ENCODE results near the gene PLA2G2F. TPM values are rescaled to one million over a fixed set of nuclear protein-coding genes. Genes with fewer than 3 reads are reported as not detected.
A peak's percentile ranks its signal among the peaks of the same experiment; 100 is the strongest.

The PLA2G2F gene
- total RNA-seq, 2 donors from 2014 or later, result not detected

DNA sequence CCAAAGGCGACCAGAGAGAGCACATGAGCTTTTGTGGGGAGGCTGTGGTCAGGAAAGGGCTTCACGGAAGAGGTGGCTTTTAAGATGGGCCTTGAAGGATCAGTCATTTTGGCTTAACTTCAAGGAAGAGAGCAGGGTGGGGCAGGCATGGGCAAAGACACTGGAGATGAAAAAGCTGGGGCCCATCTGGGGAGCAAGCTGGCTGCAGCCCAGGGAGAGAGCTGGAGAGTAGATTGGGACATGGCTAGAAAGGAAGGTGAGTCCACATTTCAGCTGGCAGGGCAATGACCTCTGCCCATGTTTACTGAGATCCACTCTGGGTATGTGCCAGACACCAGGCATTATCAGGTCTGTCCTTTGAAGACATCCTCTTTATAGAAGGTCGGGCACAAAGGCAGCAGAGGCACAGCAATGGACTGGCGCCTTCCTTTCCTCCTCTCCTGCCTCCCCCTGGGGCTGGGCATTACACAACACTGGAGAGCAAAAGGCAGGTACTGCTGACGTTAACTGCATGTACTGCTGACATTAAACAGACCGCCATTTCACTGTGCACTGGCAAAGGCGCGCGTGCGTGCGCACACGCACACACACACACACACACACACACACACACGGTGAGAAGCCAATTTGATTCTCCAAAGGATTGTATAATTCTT lies 44.6 kb downstream of the PLA2G2F start:
- Histone ChIP-seq H3K27ac (ENCODE audit: low read depth, low read length) (no peak overlapping the region), H3K36me3 (ENCODE audit: control insufficient read depth, insufficient read depth, low read length) (no peaks in the 10 kb centered on the region), H3K9ac (ENCODE audit: extremely low read depth, low read length, poor library complexity, severe bottlenecking) (no peak overlapping the region), H3K9me3 (ENCODE audit: control insufficient read depth, low read length) (peaks cover 7% of the 10 kb centered on the region), H3K4me3 (ENCODE audit: low read length) (no peak overlapping the region), H3K27me3 (ENCODE audit: control insufficient read depth, insufficient read depth, low read length, poor library complexity, severe bottlenecking) (peaks cover 6% of the 10 kb centered on the region), H3K4me1 (ENCODE audit: control insufficient read depth, insufficient read depth, low read length) (peaks cover 20% of the 10 kb centered on the region)
- H3K27ac Mint-ChIP-seq, result no peak overlapping the region
- no peaks in the 10 kb centered on the region for H3K36me3 Mint-ChIP-seq (ENCODE audit: low read depth)
- no peak overlapping the region for H3K4me3 Mint-ChIP-seq
- 94 to 96% methylated on average over 3 to 12 of the region's 13 CpGs for WGBS, 2 experiments (ENCODE audit: insufficient coverage in 1 of 2, insufficient read length in 1 of 2)
- peaks cover 31% of the 10 kb centered on the region for H3K27me3 Mint-ChIP-seq (ENCODE audit: insufficient read depth)
- TF ChIP-seq CTCF (conservative IDR thresholded peaks at IDR 0.05), result no peak
- DNase-seq, result no peak
- peaks cover 8% of the 10 kb centered on the region for H3K9me3 Mint-ChIP-seq
- H3K4me1 Mint-ChIP-seq, result peaks cover 41% of the 10 kb centered on the region

DNA sequence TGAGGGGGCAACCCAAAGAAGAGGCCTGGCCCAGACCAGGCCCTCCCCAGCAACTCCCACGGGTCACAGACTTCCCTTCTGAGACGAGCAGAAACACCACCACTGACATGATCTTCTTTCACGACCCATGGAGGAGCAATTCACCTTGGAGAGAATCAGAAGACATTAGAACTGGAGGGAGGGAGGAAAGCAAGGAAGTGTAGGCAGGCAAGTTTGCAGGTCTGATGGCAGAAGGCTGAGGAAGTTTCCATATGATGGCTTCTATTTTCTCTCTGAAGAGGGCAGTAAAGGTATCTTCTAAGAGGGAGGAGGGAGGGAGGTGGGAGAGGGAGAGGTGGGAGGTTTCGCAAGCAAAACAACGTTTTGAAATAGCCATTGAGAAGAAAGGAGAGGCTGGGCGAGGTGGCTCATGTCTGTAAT lies 45.4 kb downstream of the PLA2G2F start:
- no peak for DNase-seq
- Mint-ChIP-seq H3K36me3 (ENCODE audit: low read depth) (no peaks in the 10 kb centered on the region), H3K9me3 (peaks cover 5% of the 10 kb centered on the region), H3K27me3 (ENCODE audit: insufficient read depth) (peaks cover 30% of the 10 kb centered on the region), H3K4me1 (peaks cover 41% of the 10 kb centered on the region), H3K4me3 (peak overlapping the region; percentile 70), H3K27ac (peak overlapping the region; percentile 7)
- Histone ChIP-seq H3K9me3 (ENCODE audit: control insufficient read depth, low read length) (peaks cover 5% of the 10 kb centered on the region), H3K9ac (ENCODE audit: extremely low read depth, low read length, poor library complexity, severe bottlenecking) (no peak overlapping the region), H3K27me3 (ENCODE audit: control insufficient read depth, insufficient read depth, low read length, poor library complexity, severe bottlenecking) (peaks cover 6% of the 10 kb centered on the region), H3K4me1 (ENCODE audit: control insufficient read depth, insufficient read depth, low read length) (peaks cover 20% of the 10 kb centered on the region), H3K4me3 (ENCODE audit: low read length) (no peak overlapping the region), H3K27ac (ENCODE audit: low read depth, low read length) (no peak overlapping the region), H3K36me3 (ENCODE audit: control insufficient read depth, insufficient read depth, low read length) (no peaks in the 10 kb centered on the region)
- 67 to 72% methylated on average over 5 to 6 of the region's 6 CpGs for WGBS, 2 experiments (ENCODE audit: insufficient coverage in 1 of 2, insufficient read length in 1 of 2)
- peak; percentile 39 for TF ChIP-seq CTCF (conservative IDR thresholded peaks at IDR 0.05)

GRCh38 chr1:20184997-20185833 lies 46.1 kb downstream of the PLA2G2F start:
- no peak overlapping the region for H3K9ac ChIP-seq (ENCODE audit: extremely low read depth, low read length, poor library complexity, severe bottlenecking)
- H3K4me1 Mint-ChIP-seq, result peaks cover 41% of the 10 kb centered on the region

More at GRCh38 chr1:20184997-20185833, 46.1 kb downstream of the PLA2G2F start:
- WGBS, 2 experiments (ENCODE audit: insufficient coverage in 1 of 2, insufficient read length in 1 of 2), result 83 to 90% methylated on average over 11 to 17 of the region's 17 CpGs
- Mint-ChIP-seq H3K27ac (no peak overlapping the region), H3K9me3 (no peaks in the 10 kb centered on the region), H3K27me3 (ENCODE audit: insufficient read depth) (peaks cover 26% of the 10 kb centered on the region), H3K36me3 (ENCODE audit: low read depth) (no peaks in the 10 kb centered on the region), H3K4me3 (peak overlapping the region; percentile 70)
- H3K4me1 ChIP-seq (ENCODE audit: control insufficient read depth, insufficient read depth, low read length), result peaks cover 19% of the 10 kb centered on the region
- H3K4me3 ChIP-seq (ENCODE audit: low read length), result no peak overlapping the region
- TF ChIP-seq CTCF (conservative IDR thresholded peaks at IDR 0.05), result no peak
- DNase-seq, result no peak
- no peaks in the 10 kb centered on the region for H3K36me3 ChIP-seq (ENCODE audit: control insufficient read depth, insufficient read depth, low read length)
- H3K27ac ChIP-seq (ENCODE audit: low read depth, low read length), result no peak overlapping the region
- H3K9me3 ChIP-seq (ENCODE audit: control insufficient read depth, low read length), result no peaks in the 10 kb centered on the region
- peaks cover 6% of the 10 kb centered on the region for H3K27me3 ChIP-seq (ENCODE audit: control insufficient read depth, insufficient read depth, low read length, poor library complexity, severe bottlenecking)

Measured in endodermal cell (in vitro differentiated cells).